COLO668 (cell line): ENCODE results near the gene GREB1.

ENCODE experiments used
- DNase-seq: peaks from one replicate; lab custom pipeline; 2025; ENCODE audit not compliant: unreplicated experiment; lab: John Stamatoyannopoulos, UW

Gene GREB1

DNA sequence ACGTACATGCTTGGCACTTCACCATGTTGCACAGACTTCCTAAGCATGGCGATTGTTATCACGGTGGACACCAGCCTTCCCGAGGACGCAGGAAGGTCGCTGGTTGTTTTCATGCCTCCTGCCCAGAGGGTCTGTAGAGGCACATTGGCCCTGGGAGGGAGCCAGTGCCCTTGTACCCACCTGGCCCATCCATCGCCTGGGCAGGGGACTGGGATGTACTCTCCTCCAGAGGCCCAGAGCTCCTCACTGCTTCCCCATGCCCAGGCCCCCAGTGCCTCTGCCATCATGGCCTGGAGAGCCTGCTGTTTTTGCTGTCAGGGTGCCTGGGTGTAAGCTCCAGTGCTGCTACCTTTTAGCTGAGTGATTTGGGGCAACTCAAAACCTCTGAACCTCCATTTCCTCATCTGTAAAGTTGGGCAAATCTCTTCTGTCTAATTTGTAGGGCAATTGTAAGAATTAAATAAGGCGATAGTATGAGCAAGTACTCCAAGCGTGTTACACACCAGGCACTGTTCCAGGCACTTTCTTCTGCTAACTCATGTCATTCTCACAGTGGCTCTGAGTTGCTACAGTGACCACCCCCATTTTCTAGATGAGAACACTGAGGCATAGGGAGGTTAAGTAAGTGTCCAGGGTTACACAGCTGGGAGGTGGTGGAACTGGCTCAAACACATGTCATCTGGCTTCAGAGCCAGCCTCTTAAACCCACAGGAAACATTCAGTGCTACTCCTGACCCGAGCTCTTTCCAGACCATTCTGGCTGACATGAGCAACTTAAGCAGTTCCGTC, 45.3 kb downstream of the GREB1 start:
- DNase-seq, result no peak

DNA sequence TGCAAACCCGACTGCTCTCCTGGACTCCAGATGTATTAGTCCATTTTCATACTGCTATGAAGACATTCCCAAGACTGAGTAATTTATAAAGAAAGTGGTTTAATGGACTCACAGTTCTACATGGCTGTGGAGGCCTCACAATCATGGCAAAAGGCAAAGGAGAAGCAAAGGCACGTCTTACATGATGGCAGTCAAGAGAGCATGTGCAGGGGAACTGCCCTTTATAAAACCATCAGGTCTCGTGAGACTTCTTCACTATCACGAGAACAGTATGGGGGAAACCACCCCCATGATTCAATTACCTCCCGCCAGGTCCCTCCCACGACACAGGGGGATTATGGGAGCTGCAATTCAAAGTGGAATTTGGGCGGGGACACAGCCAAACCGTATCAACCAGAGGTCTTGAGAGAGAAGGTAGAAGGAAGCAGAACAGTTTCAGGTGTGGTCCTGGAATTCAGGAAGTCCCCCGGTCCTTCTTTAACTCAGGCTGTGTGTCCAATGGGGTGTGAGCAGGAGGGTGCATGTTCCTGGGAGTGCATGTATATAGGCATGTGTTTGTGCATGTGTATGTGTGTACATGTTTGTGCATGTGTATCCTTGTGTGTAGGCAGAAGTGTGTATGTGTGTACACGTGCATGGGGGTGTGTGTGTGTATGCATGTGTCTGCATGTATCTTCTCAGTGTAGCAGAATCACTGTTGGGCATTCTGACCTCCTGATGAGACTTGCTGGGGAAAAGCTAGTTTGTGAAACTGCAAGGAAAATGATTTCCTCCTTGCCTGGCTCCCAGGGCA, 46.2 kb downstream of the GREB1 start:
- DNase-seq, result no peak

DNA sequence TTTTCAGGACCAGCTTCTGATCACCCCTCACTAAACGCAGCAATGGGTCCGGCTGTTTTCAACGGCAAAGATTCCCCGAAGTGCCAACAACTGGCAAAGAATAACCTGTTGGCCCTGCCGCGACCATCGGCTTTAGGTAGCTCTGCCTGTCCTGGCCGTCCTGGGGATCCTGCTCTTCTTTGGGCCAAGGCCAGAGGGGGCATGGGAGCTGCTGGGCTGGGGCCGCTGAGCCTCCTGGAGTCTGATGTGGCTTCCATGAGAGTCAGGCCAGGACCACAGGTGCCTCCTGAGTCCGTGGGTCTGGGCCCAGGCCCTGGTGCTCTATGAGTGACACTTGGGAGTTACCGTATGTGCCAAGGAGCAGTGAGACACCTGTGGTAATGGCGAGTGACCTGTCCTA, 46.9 kb downstream of the GREB1 start:
- DNase-seq, result no peak

DNA sequence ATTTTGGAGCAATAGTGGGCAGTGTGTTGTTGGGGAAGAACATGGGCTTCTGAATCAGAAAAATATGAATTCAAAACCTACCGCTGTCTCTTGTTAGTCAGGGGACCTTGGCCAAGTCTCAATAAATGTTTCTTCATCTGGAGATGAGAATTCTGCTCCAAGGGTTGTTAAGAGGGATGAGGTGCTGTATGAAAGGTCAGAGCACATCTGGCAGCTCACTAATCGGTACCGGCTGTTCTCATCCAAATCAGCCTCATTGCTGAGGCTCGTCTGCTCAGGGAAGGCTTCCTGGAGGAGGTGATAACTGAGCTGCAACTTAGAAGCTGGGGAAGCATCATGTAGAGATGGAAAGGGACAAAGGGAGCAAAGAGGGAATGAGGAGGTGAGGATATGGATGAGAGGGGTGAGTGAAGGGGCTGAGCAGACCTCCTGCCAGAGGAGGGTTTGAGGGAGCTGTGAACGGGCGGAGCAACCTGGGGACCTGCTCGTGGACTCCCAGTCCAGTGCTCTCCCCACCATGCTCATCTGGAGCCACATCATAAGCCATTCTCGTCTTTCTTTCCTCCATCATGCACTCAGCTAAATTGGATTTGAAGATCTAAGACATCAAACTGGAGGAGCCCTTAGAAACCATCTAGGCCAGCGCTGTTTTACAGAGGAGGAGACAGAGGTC, 47.4 kb downstream of the GREB1 start:
- DNase-seq, result no peak

DNA sequence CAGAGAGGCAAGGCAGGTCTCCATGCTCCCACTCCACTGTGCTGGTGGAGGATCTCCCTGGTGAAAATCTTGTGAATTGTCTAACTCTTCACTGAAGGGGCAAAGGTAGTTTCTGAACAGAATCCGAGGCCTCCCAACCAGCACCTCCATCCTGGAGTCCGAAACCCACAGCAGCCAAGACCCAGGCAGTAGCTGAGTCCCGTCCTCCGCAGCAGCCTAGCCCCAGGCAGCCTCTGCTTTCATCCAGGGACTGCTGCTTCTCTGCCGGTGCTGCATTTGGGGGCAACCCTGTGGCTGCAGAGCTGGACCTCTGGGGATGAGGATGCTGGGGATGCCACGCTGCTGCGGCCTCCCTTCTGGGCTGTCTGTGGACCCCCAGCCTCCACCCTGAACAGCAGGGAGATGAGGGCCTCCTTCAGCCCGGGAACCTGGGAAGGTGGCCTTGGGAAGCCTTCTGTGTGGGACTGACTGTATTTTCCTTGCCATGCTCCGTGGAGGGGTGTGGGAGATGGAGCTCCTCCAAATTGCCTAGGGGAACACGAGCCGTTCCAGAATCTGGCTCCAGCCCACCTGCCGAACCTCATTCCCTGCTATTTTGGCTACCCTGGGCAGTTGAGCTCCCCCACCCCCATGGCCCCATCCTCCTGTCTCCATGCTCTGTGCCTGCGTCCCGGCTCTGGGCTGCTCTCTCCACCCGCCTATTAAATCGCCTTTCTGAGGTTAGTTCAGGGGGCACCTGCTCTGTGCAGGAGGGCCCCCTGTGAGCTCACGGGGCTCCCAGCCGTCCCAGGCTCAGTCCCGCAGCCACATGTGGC, 48.2 kb downstream of the GREB1 start:
- DNase-seq, result no peak

DNA sequence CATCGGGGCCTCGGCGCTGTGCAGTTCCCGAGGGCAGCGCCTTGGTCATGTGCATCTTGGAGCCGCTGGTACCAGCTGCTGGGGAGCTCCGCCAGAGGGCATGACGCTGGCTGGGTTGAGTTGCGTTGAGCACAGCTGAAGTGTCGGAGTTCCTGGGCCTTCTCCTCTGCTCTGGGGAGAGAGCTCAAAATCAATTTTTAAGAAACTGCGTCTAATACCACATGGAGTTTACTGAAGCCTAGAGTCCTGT, 48.7 kb downstream of the GREB1 start:
- no peak for DNase-seq

DNA sequence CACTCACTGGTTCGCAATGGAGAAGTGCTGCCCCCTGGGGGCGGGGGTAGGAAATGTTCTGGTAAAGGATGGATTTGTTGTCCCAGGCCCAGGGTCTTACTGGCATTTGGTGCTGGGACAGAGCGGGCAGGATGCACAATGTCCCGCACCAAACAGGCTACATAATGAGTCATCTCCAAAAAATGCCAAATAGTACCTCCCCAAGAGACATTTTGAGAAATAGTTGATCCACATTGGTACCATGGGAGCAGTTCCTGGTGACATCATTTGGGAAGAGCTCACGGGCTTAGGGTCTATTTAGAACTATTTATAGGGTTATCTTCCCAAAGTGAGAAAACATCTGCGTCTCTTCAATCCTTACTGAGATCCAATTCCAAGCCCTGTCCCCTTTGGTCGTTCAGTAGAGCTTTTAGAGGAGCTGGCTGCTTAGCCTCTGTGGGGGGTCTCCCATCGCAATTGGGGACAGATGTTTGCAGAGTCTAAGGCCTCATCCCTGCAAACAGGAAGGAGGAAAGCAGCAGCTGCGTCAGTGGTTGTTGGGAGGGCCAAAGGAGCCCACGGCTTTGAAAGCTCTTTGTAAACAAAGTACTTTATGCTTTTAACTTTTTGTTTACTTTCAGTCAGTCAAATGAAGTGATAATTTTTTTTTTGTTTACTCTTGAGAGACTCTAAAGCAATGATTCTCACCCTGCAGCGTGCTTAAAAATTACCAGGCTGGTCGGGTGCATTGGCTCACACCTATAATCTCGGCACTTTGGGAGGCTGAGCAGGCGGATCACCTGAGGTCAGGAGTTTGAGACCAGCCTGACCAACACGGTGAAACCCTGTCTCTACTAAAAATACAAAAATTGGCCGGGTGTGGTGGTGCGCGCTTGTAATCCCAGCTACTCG, 49.3 kb downstream of the GREB1 start:
- peak; percentile 76 for DNase-seq

DNA sequence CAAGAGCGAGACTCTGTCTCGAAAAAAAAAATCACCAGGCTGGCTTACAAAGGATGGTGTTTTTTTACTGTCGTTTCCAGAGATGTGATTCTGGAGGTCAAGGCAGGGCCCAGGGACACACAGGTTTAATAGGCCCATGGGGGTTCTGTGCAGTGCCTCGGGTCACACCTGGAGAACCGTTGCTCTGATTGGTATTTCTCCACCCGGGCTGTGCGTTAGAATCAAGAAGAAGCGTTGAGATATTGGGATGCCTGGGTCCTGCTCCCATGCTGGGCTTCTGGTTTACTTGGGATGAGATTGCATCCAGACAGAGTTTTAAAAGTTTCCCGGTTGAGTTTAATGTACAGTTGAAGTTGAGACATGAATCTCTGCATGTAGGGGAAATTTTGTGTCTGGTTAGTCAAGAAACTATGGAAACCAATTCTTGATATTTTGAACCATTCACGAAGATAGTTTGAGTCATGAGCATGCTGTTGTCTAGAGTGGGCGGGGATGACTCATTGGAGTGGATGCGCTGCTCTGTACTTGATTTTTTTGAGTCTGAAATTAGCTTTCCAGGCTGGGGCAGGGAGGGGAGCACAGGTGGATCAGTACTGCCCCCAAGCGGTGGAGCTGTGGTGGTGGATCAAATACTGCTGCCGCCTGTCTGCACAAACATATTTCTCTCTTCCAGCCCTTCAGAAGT, 50.1 kb downstream of the GREB1 start:
- peak; percentile 58 for DNase-seq

DNA sequence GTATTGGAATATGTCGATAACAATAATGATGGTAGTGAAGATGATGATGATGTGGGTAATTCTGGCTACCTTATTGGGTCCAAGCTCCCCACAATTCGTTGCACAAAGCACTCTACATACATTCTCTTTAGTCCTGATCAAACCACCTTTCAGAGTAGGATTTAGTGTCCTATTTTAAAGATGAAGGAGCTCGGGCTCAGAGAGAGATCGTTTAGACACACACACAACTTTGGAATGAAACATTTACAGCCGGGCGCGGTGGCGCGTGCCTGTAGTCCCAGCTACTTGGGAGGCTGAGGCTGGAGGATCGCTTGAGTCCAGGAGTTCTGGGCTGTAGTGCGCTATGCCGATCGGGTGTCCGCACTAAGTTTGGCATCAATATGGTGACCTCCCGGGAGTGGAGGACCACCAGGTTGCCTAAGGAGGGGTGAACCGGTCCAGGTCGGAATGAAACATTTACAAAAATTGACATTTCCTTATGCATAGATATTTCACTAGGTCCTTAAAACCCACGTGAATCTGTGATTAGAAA, 50.7 kb downstream of the GREB1 start:
- DNase-seq, result no peak

DNA sequence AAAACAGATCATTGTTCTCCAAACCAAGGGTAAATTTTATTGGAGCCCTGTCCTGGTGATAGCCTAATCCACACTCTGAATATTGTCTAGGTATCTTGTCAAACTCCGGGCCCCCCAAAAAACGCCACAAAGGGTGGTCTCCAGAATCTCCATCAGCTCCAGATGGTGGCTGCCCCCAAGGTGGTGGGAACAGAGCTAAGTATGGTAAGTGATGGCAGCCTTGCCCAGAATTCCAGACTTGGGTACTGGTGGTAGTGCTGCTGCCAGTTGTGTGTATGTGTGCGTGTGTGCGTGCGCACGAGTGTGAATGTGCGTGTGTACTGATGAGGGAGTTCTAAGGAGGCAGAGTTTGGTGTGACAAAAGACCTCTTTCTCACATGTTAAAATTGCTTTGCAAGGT, 51.2 kb downstream of the GREB1 start:
- DNase-seq, result no peak

DNA sequence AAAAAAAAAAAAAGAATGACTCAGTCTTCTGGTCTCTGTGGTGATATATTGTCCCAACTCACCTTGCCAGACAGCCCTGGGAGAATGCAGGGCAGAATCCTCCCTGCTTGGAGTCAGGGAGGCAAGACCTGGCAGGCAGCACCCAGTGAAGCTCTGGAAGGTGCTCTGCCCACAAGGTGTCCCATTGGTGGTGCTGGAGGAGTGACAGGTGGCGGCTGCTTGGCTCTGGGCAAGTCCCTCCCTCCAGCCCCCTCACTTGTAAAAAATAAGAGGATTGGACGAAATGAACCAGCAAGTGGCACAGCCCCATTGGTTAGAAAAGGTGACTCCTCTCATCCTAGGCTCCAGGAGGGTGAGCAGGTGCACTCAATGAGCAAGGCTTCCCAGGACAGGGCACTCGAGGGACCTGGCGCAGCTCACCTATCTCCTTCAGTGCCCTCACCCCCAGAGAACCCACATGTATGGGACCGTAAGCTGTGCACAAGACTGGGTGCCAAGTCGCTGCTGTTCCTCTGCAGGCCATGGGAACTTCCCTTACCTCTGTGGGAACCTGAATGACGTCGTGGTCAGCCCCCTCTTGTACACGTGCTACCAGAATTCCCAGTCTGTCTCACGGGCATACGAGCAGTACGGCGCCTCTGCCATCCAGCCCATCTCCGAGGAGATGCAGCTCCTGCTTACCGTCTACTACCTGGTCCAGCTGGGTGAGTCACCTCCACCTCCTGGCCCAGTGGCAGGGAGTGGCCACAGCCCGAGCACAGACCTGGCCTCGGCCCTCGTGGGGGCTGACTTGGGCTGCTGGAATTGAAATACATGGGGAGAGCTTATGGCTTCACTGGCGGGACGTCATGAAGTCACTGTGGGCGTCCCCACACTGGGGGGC, 54.6 kb downstream of the GREB1 start:
- DNase-seq, result no peak

DNA sequence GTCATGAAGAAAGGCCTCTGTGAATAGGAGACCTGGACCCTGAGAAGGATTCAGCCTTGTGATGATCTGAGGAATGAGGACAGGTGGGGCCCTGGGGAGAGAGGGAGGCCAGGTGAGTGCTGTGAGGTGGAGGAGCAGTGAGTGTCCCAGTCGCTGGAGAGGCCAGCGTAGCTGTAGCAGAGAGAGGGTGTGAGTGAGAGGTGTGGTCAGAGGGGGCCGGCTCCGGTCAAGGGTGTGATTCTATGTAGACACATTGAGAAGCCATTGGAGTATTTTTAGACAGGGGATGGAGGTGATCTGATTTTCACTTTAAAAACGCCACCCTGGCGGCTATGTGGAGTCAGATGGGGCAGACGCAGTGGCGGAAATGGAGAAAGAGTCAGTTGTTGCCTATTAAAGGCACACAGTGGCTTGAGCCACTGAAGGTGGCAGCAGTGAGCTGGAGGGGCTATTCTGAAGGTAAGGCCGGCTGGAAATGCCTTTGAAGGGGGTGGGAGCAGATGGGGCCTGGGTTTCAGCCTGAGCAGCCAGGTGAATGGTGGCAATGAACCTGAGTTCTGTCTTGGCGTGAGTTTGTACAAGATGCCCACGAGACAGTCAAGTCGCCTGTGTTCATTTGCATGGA, 55.6 kb downstream of the GREB1 start:
- peak; percentile 19 for DNase-seq

DNA sequence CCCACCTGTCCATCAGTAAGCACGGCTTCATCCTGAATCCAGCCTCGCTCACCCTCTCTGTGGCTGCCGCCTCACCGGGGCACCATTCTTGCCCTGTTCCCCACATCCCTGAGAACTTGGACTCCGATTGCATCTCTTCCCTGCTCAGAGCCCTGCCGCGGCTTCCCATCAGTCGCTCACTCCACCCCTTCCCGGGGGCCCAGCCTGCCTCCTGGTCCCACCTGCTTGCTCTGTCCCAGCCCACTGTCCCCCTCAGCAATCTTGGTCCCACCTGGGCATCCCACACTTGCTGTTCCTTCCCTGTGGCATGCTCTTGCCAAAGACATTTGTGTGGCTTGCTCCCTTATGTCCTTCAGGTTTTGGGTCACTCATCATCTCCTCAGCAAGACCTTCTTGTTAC, 56.3 kb downstream of the GREB1 start:
- no peak for DNase-seq

DNA sequence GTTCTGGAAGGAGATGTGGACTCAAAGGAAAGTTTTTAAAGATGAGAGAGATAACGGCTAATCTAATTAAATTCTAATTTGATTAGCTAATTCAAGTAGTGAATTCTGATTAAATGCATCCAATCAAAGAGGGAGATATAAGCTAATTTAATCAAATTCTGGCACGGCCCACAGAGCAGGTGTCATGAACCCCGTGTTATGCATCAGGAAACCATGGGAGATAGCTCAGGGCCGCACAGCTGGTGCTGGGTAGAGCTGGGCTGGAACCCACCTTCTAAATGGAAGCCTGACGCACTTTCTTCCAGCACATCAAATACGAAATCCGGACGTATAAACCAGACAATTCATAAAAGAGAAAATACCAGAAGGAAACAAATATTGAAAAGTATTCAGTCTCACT, 57.2 kb downstream of the GREB1 start:
- DNase-seq, result no peak

DNA sequence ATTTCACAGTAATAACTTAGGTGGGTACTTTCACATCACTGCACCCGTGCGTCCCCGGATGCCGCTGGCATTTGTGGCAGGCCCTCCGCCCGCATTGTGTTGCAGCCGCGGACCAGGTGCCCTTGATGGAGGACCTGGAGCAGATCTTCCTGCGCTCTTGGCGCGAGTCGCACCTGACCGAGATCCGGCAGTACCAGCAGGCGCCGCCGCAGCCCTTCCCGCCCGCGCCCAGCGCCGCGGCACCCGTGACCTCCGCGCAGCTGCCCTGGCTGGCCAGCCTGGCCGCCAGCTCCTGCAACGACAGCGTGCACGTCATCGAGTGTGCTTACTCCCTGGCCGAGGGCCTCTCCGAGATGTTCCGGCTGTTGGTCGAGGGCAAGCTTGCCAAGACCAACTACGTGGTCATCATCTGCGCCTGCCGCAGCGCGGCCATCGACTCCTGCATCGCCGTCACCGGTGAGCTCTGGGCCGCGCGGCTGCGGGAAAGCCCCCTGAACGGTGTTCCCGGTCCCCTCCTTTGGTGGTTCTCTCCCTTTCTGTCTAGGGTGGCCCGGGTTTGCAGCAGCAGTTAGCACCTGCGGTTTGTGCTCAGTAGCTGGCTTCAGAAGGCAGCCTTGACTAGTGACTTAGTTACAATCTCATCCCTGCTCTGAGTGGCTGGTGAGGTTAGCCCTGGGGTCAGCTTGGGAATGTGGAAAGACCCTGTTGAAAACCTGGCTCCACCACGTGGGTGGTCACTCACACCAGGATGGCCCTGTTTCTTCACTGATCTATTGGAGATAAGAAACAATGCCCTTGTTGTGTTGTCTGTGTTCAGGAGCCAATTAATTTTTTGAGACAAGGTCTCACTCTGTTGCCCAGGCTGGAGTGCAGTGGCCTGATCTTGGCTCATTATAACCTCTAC, 59.1 kb downstream of the GREB1 start:
- no peak for DNase-seq

DNA sequence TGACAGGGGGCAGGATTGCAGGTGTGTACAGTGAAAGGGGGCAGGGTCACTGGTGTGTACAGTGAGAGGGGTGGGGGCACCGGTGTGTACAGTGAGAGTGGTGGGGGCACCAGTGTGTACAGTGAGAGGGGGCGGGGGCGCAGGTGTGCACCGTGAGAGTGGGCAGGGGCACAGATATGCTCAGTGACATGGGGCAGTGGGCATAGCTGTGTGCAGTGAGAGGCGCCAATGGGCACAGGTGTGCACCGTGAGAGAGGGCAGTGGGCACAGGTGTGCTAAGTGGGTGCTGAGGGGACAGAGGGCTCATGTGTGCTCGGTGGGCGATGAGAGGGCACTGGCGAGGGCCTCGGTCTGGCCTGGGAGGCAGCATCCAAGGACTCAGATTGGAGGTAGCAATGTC, 63.0 kb downstream of the GREB1 start:
- DNase-seq, result no peak

DNA sequence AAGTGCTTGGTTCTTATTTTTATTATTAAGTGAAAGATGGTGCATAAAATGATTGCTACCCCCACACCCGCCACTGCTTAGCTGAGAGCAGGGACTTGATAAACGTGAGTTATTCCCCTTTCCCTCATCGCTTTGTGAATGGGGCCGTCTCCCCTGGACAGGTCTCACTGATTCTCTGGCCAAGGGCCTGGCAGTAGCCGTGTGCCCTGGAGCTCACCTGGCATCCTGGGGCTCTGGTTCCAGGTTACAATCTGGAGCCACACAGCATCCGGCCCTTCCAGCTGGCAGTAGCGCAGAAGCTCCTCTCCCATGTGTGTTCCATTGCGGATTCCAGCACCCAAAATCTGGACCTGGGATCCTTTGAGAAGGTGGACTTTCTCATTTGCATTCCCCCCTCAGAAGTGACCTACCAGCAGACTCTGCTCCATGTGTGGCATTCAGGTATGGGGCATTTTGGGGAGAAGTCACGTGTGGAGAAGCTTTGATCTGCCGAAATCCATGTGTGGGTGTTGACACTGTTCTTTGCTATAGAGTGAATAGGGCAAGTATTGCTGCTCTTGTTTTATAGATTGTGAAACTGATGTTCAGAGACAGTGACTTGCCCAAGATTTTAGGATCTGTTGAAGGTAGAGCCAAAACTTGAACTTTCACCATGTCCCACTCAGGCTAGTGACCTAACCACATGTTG, 63.8 kb downstream of the GREB1 start:
- DNase-seq, result no peak
